IMR-90 (cell line): ENCODE measurements around the gene PLA2G10. TPM values are rescaled to one million over a fixed set of nuclear protein-coding genes. Genes with fewer than 3 reads are reported as not detected.
A peak's percentile ranks its signal among the peaks of the same experiment; 100 is the strongest.

Source experiments
- ATAC-seq: fragments of 200-7000 bp; cut with Tn5 transposase; 2 replicates; pipeline ENCODE4 v1.9.1; 2020; ENCODE audit warnings: low read depth, mild to moderate bottlenecking, moderate library complexity
- BruUV-seq: library from RNA; stranded (reverse); fragments of 400-500 nt; replicated peaks from 2 replicates; lab custom pipeline; 2021; lab: Mats Ljungman, UMichigan
- CTCF ChIA-PET: fragments of 300-600 bp; formaldehyde crosslinking; extraction: SDS; loops from one replicate; lab custom pipeline; 2021; ENCODE audit warnings: antibody characterized with exemption; lab: Yijun Ruan, JAX
- POLR2A ChIA-PET: fragments of 300-600 bp; sonication (Branson Sonifier 250); formaldehyde crosslinking; loops from one replicate; lab custom pipeline; 2022; ENCODE audit warnings: antibody characterized with exemption; ENCODE audit not compliant: unreplicated experiment; lab: Charles Lee
- DNase-seq: peaks from one replicate; pipeline ENCODE4 v3.0.0; 2013
- H2AFZ ChIP-seq: replicated peaks from 2 replicates; pipeline ENCODE3; 2013; ENCODE audit warnings: low read length, mild to moderate bottlenecking; ENCODE audit not compliant: poor library complexity
- H2AK5ac ChIP-seq: 2 replicates; pipeline ENCODE4 v1.6.1; 2013; ENCODE audit warnings: low read depth, low read length, inconsistent platforms
- H2AK9ac ChIP-seq: replicated peaks from 2 replicates; pipeline ENCODE3; 2013; ENCODE audit warnings: mild to moderate bottlenecking, low read depth, low read length, moderate library complexity; ENCODE audit not compliant: poor library complexity
- H2BK120ac ChIP-seq: 2 replicates; pipeline ENCODE4 v1.6.1; 2013; ENCODE audit warnings: low read depth, low read length, inconsistent platforms
- H2BK15ac ChIP-seq: 3 replicates; pipeline ENCODE4 v1.6.1; 2013; ENCODE audit warnings: low read depth, low read length, inconsistent platforms
- H2BK20ac ChIP-seq: 2 replicates; pipeline ENCODE4 v1.6.1; 2013; ENCODE audit warnings: low read depth, mild to moderate bottlenecking, inconsistent platforms, low read length, moderate library complexity
- H2BK5ac ChIP-seq: 2 replicates; pipeline ENCODE4 v1.6.1; 2013; ENCODE audit warnings: mild to moderate bottlenecking, low read depth, low read length, inconsistent platforms; ENCODE audit not compliant: poor library complexity, severe bottlenecking
- H3K14ac ChIP-seq: replicated peaks from 2 replicates; pipeline ENCODE4 v1.6.1; 2013; ENCODE audit warnings: low read depth, low read length, inconsistent platforms
- H3K18ac ChIP-seq: 2 replicates; pipeline ENCODE4 v1.6.1; 2013; ENCODE audit warnings: low read depth, low read length, control low read depth
- H3K23ac ChIP-seq: 2 replicates; pipeline ENCODE4 v1.6.1; 2013; ENCODE audit warnings: low read depth, low read length, inconsistent platforms
- H3K27ac ChIP-seq: 2 replicates; pipeline ENCODE4 v1.5.1; 2013; ENCODE audit warnings: mild to moderate bottlenecking, control low read depth, low read length; ENCODE audit not compliant: insufficient read depth
- H3K27me3 ChIP-seq: 2 replicates; pipeline ENCODE4 v1.6.1; 2013; ENCODE audit warnings: low read length; ENCODE audit not compliant: control insufficient read depth, insufficient read depth
- H3K36me3 ChIP-seq: 2 replicates; pipeline ENCODE4 v1.6.1; 2013; ENCODE audit warnings: low read length, mixed read lengths; ENCODE audit not compliant: control insufficient read depth, insufficient read depth
- H3K4ac ChIP-seq: 2 replicates; pipeline ENCODE4 v1.6.1; 2013; ENCODE audit warnings: low read depth, low read length, inconsistent platforms
- H3K4me1 ChIP-seq: 2 replicates; pipeline ENCODE4 v1.6.1; 2013; ENCODE audit warnings: low read length, mixed read lengths; ENCODE audit not compliant: control insufficient read depth, insufficient read depth
- H3K4me2 ChIP-seq: 2 replicates; pipeline ENCODE4 v1.6.1; 2013; ENCODE audit warnings: low read depth, mild to moderate bottlenecking, control low read depth, low read length, moderate library complexity
- H3K4me3 ChIP-seq: 2 replicates; pipeline ENCODE4 v1.5.1; 2013; ENCODE audit warnings: low read depth, mild to moderate bottlenecking, control low read depth, low read length, moderate library complexity; ENCODE audit not compliant: insufficient read depth
- H3K56ac ChIP-seq: 2 replicates; pipeline ENCODE4 v1.6.1; 2013; ENCODE audit warnings: low read length, inconsistent platforms; ENCODE audit not compliant: insufficient read depth; ENCODE audit errors: extremely low read depth
- H3K79me1 ChIP-seq, 2 experiments: 2 replicates each; pipeline ENCODE4 v1.6.1; 2013; ENCODE audit warnings: low read length in 2 of 2, inconsistent platforms in 1 of 2, low read depth in 1 of 2
- H3K9ac ChIP-seq: 2 replicates; pipeline ENCODE4 v1.6.1; 2013; ENCODE audit warnings: low read depth, low read length, control low read depth
- H3K9me1 ChIP-seq: 2 replicates; pipeline ENCODE4 v1.6.1; 2013; ENCODE audit warnings: low read length, inconsistent platforms; ENCODE audit not compliant: insufficient read depth
- H3K9me3 ChIP-seq: 2 replicates; pipeline ENCODE4 v1.6.1; 2013; ENCODE audit warnings: low read length; ENCODE audit not compliant: control insufficient read depth, insufficient read depth
- H4K20me1 ChIP-seq: 2 replicates; pipeline ENCODE4 v1.6.1; 2013; ENCODE audit warnings: low read length, inconsistent platforms; ENCODE audit not compliant: insufficient read depth
- H4K5ac ChIP-seq: 2 replicates; pipeline ENCODE4 v1.6.1; 2013; ENCODE audit warnings: mild to moderate bottlenecking, low read depth, low read length, control low read depth
- H4K8ac ChIP-seq, 2 experiments: 2 replicates each; pipeline ENCODE4 v1.6.1; 2013; ENCODE audit warnings: low read depth in 2 of 2, low read length in 2 of 2, control low read depth in 1 of 2, inconsistent platforms in 1 of 2
- H4K91ac ChIP-seq: 2 replicates; pipeline ENCODE4 v1.6.1; 2013; ENCODE audit warnings: low read depth, low read length, inconsistent platforms; ENCODE audit not compliant: insufficient read depth
- BHLHE40 ChIP-seq: fragments of 150-350 bp; IDR thresholded peaks from 2 replicates; pipeline ENCODE4 v1.6.1; 2016; ENCODE audit warnings: mild to moderate bottlenecking, low read depth, low read length
- CEBPB ChIP-seq: IDR thresholded peaks from 2 replicates; pipeline ENCODE4 v1.6.1; 2012; ENCODE audit warnings: low read depth, low read length, improper control_type of control experiment
- CHD1 ChIP-seq: IDR thresholded peaks from 2 replicates; pipeline ENCODE4 v1.6.1; 2012; ENCODE audit warnings: low read depth, low read length, improper control_type of control experiment
- ELK1 ChIP-seq: fragments of 150-350 bp; IDR thresholded peaks from 2 replicates; pipeline ENCODE4 v1.6.1; 2016; ENCODE audit warnings: low read depth, mild to moderate bottlenecking, low read length, moderate library complexity, borderline replicate concordance
- FOS ChIP-seq: fragments of 150-350 bp; IDR thresholded peaks from 2 replicates; pipeline ENCODE4 v1.6.1; 2016; ENCODE audit warnings: low read depth, low read length
- MAFK ChIP-seq: IDR thresholded peaks from 2 replicates; pipeline ENCODE4 v1.6.1; 2012; ENCODE audit warnings: low read depth, low read length, improper control_type of control experiment
- MAZ ChIP-seq: IDR thresholded peaks from 2 replicates; pipeline ENCODE4 v1.6.1; 2012; ENCODE audit warnings: low read depth, mild to moderate bottlenecking, low read length, improper control_type of control experiment, moderate library complexity, borderline replicate concordance
- MXI1 ChIP-seq: IDR thresholded peaks from 2 replicates; pipeline ENCODE4 v1.6.1; 2012; ENCODE audit warnings: low read depth, mild to moderate bottlenecking, low read length, moderate library complexity, borderline replicate concordance
- NFE2L2 ChIP-seq: fragments of 150-350 bp; IDR thresholded peaks from 2 replicates; pipeline ENCODE4 v1.6.1; 2016; ENCODE audit warnings: low read depth, mild to moderate bottlenecking, low read length
- POLR2A ChIP-seq: IDR thresholded peaks from 2 replicates; pipeline ENCODE4 v1.6.1; 2012; ENCODE audit warnings: mild to moderate bottlenecking, low read depth, low read length
- RCOR1 ChIP-seq: IDR thresholded peaks from 2 replicates; pipeline ENCODE4 v1.6.1; 2012; ENCODE audit warnings: mild to moderate bottlenecking, low read length, improper control_type of control experiment; ENCODE audit not compliant: insufficient replicate concordance
- RFX5 ChIP-seq: IDR thresholded peaks from 2 replicates; pipeline ENCODE4 v1.8.0; 2012; ENCODE audit warnings: low read depth, mild to moderate bottlenecking, low read length, moderate library complexity
- SMC3 ChIP-seq: fragments of 150-350 bp; IDR thresholded peaks from 2 replicates; pipeline ENCODE4 v1.6.1; 2016; ENCODE audit warnings: low read depth, mild to moderate bottlenecking, antibody characterized with exemption, low read length, moderate library complexity
- WGBS, 2 experiments: methylation state at CpG; one replicate each; pipeline versions ENCODE4 v1.1.5 to v1.1.7; 2013; ENCODE audit warnings: missing lambda C conversion rate in 2 of 2; ENCODE audit not compliant: insufficient read length in 1 of 2; ENCODE audit errors: extremely low coverage in 2 of 2; 5-methylcytosine and 5-hydroxymethylcytosine counted together
- dilution Hi-C: fragments of 300-500 bp; cut with HindIII; formaldehyde crosslinking; loops from one replicate; pipeline ENCODE4 v1.14.3; 2018; ENCODE audit warnings: low sequenced_read_pairs; ENCODE audit not compliant: unreplicated experiment
- in situ Hi-C: fragments of 300-500 bp; cut with MboI; formaldehyde crosslinking; loops from 3 replicates; pipeline ENCODE4 v1.14.3; 2019; ENCODE audit warnings: low sequenced_read_pairs, inconsistent platforms, mixed read lengths
- intact Hi-C: fragments of 100-400 bp; cut with micrococcal nuclease; formaldehyde crosslinking; loops from 2 replicates; pipeline ENCODE4 v1.10.0; 2022
- polyA plus RNA-seq, 3 experiments: library from polyadenylated mRNA; depleted of rRNA; stranded (reverse); fragments of >200 nt; gene quantifications; 2 replicates each; pipeline ENCODE4 v1.2.3, GENCODE V29; 2012; ENCODE audit warnings: low replicate concordance in 1 of 3
- total RNA-seq: library from RNA; depleted of rRNA; stranded (reverse); fragments of >200 nt; gene quantifications from 2 replicates; pipeline ENCODE4 v1.2.3, GENCODE V29; 2012
- TF ChIP-seq, protein P1 (sequence below): fragments of 150-350 bp; IDR thresholded peaks from 2 replicates; pipeline ENCODE4 v1.6.1; 2017; ENCODE audit warnings: mild to moderate bottlenecking, antibody characterized with exemption, low read length, low read depth

PLA2G10 gene
- total and polyA plus RNA-seq, 2 of the 4 experiments (the other 2 are of a cell fraction) = not detected

GRCh38 chr16:14629919-14630619 is 64.0 kb downstream of the PLA2G10 start, which contains the start of gene PARN:
Gene PARN (minus strand): TSS chr16:14630260. CDS start chr16:14630125, 135 bp downstream.
- peak within 1 kb of the TSS; percentile 86 for H3K9ac ChIP-seq
- peak within 1 kb of the TSS; percentile 81 for H3K27ac ChIP-seq
- H3K23ac ChIP-seq = peak within 1 kb of the TSS; percentile 89
- dilution Hi-C loops (no loop called here), in situ Hi-C loops (loop anchor here (25.0 kb wide), 1 partner anchor 332 kb away; no protein-coding TSS in a partner anchor), intact Hi-C loops (no loop called here)
- peaks cover 18 to 44% of the 10 kb centered on the region in 2 experiments for H3K79me1 ChIP-seq
- WGBS, 2 experiments = 3% methylated on average over 25 of the region's 51 CpGs; no CpG with 5 or more reads in 1 of the 2 experiments
- H3K36me3 ChIP-seq = peaks cover 3% of the 10 kb centered on the region
- H2AK9ac ChIP-seq = peak within 1 kb of the TSS; percentile 96
- peak within 1 kb of the TSS; percentile 94 for H2AFZ ChIP-seq
- no TSS peak for BruUV-seq
- peak within 1 kb of the TSS; percentile 61 for H2BK5ac ChIP-seq
- peak within 1 kb of the TSS; percentile 73 for H3K4me3 ChIP-seq
- H3K4me2 ChIP-seq = peak within 1 kb of the TSS; percentile 99
- H3K9me3 ChIP-seq = no peaks in the 10 kb centered on the region
- peak; percentile 82 for ATAC-seq
- H4K91ac ChIP-seq = peak within 1 kb of the TSS; percentile 90
- peak within 1 kb of the TSS; percentile 4 for H3K18ac ChIP-seq
- H2BK120ac ChIP-seq = peak within 1 kb of the TSS; percentile 41
- DNase-seq = peak; percentile 96
- H4K5ac ChIP-seq = peak within 1 kb of the TSS; percentile 46
- peak within 1 kb of the TSS; percentile 72; the same call in 1 of the 2 replicates for H3K56ac ChIP-seq
- no peaks in the 10 kb centered on the region; the same call in 1 of the 2 replicates for H3K9me1 ChIP-seq
- H2BK20ac ChIP-seq = no peak within 1 kb of the TSS; the same call in 1 of the 2 replicates
- POLR2A ChIA-PET = no interaction called here
- H4K8ac ChIP-seq = peak within 1 kb of the TSS; percentile 86 to 98
- peaks cover 6% of the 10 kb centered on the region for H3K4me1 ChIP-seq
- CTCF ChIA-PET = no interaction called here
- peaks cover 14% of the 10 kb centered on the region for H4K20me1 ChIP-seq
- H3K4ac ChIP-seq = peak within 1 kb of the TSS; percentile 95
- peak within 1 kb of the TSS; percentile 79 for H2AK5ac ChIP-seq
- peak within 1 kb of the TSS; percentile 96 for H3K14ac ChIP-seq
- no peaks in the 10 kb centered on the region for H3K27me3 ChIP-seq
- H2BK15ac ChIP-seq = 0 out of 3 replicates have a peak within 1 kb of the TSS, but pooled peaks have one; percentile 20
- TF ChIP-seq RCOR1 (no peak), NFE2L2 (no peak), POLR2A (peak; percentile 97), ELK1 (0 out of 2 replicates have a peak, but pooled peaks have one; percentile 45), MAFK (no peak), SMC3 (no peak), BHLHE40 (no peak), MAZ (peak; percentile 75; the same call in 1 of the 2 replicates), RFX5 (no peak), FOS (no peak), CEBPB (peak; percentile 76), CHD1 (no peak), MXI1 (0 out of 2 replicates have a peak, but pooled peaks have one; percentile 45)
- TF ChIP-seq, protein P1, sequence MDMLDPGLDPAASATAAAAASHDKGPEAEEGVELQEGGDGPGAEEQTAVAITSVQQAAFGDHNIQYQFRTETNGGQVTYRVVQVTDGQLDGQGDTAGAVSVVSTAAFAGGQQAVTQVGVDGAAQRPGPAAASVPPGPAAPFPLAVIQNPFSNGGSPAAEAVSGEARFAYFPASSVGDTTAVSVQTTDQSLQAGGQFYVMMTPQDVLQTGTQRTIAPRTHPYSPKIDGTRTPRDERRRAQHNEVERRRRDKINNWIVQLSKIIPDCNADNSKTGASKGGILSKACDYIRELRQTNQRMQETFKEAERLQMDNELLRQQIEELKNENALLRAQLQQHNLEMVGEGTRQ = no peak
